Ishikawa (cell line): ENCODE measurements around the gene ACAD9.

Experiments
- NFIC ChIP-seq: IDR thresholded peaks from 2 replicates; pipeline ENCODE4 v1.6.1; 2012
- REST ChIP-seq: IDR thresholded peaks from 2 replicates; pipeline ENCODE4 v1.6.1; 2012; ENCODE audit warnings: low read depth, mild to moderate bottlenecking
- TAF1 ChIP-seq: IDR thresholded peaks from 2 replicates; pipeline ENCODE4 v1.6.1; 2012; ENCODE audit warnings: low read depth, mild to moderate bottlenecking
- TEAD4 ChIP-seq: IDR thresholded peaks from 2 replicates; pipeline ENCODE4 v1.6.1; 2012
- YY1 ChIP-seq: IDR thresholded peaks from 2 replicates; pipeline ENCODE4 v1.6.1; 2012; ENCODE audit warnings: low read depth

- TF ChIP-seq REST (no peak), TAF1 (no peak), NFIC (no peak), YY1 (no peak), TEAD4 (no peak)
Observed at GRCh38 chr3:128870347-128870746, 9.1 kb upstream of the ACAD9 start.
